ENCODE results near the gene MYO1H.
A peak's percentile ranks its signal among the peaks of the same experiment; 100 is the strongest.

MYO1H gene

DNA sequence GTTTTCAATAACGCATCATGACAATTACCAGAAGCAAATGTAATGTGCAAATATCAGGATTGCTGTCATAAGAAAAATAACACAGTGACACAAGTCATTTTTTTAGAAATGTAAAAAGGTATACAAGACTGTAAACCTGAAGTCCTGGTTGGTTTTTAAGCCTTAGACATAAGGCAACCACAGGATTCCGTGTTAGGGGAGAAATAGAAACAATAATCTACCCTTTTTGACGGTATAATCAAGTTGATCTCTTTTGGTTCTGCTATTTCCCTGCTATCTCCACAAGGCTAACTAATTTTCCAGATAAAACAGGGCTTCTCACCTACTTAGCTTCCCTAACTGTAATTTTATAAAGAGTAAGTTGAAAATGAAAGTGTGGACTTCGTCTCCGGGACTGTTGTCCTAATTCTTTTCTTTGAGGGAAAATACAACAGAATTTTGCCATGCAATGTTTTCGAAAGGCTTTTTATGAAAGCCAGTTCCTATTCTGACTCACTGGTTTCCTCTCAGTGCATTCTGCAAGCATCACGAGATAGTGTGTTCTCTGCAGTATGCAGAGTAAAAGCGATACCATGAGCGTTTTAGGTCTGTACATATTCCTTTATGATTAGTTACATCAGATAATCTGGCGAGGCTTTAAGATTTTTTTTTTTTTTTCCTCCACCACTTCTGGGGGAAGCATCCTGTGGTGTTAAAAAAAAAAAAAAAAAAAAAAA, 10.6 kb downstream of the MYO1H start:
- no peaks in the 10 kb centered on the region for H3K36me3 ChIP-seq
- H3K4me1 ChIP-seq, result 0 out of 20 replicates have a peak, but pooled peaks cover 0 to 5% (median 0%) of the 10 kb centered on the region in 10 experiments
- H3K9ac ChIP-seq, result 0 out of 22 replicates have a peak overlapping the region, but pooled peaks of 1 of the 11 experiments have one; percentile 4
- no peaks in the 10 kb centered on the region for H3K9me3 ChIP-seq (replicated peaks in 1 of 11)
- no peaks in the 10 kb centered on the region for H3K27me3 ChIP-seq
- H3K4me2 ChIP-seq, result peak overlapping the region in 5 of 11 experiments; percentile 7 to 49 (median 19); a peak in 7 of 22 replicates
- no peak for TF ChIP-seq Cebpa-rat (IDR thresholded peaks at IDR 0.05)
- H3K27ac ChIP-seq, result peak overlapping the region in 1 of 11 experiments; percentile 6; a peak in 1 of 22 replicates
- H3K4me3 ChIP-seq, result peak overlapping the region in 1 of 10 experiments; percentile 4; a peak in 2 of 20 replicates
- no peaks in the 10 kb centered on the region for H4K20me1 ChIP-seq

- Histone ChIP-seq H3K9ac (no peak overlapping the region), H3K27me3 (no peaks in the 10 kb centered on the region), H3K4me3 (no peak overlapping the region)
Measured at GRCh38 chr12:109359131-109359690, 11.5 kb downstream of the MYO1H start.

GRCh38 chr12:109369831-109370230, 22.1 kb downstream of the MYO1H start:
- Histone ChIP-seq H3K4me3 (no peak overlapping the region), H3K36me3 (no peaks in the 10 kb centered on the region), H3K4me1 (no peaks in the 10 kb centered on the region), H3K27me3 (no peaks in the 10 kb centered on the region), H3K27ac (no peak overlapping the region), H3K9ac (no peak overlapping the region), H3K9me3 (replicated peaks in 1 of 11) (no peaks in the 10 kb centered on the region), H4K20me1 (no peaks in the 10 kb centered on the region), H3K4me2 (no peak overlapping the region)
- no peak for TF ChIP-seq Cebpa-rat (IDR thresholded peaks at IDR 0.05)

More at GRCh38 chr12:109359131-109359690, 11.5 kb downstream of the MYO1H start:
- no peak for TF ChIP-seq Cebpa-rat (IDR thresholded peaks at IDR 0.05)
- H4K20me1 ChIP-seq, result no peaks in the 10 kb centered on the region
- no peaks in the 10 kb centered on the region for H3K9me3 ChIP-seq (replicated peaks in 1 of 11)
- H3K4me1 ChIP-seq, result 0 out of 20 replicates have a peak, but pooled peaks cover 0 to 5% (median 0%) of the 10 kb centered on the region in 10 experiments
- H3K36me3 ChIP-seq, result no peaks in the 10 kb centered on the region
- no peak overlapping the region for H3K27ac ChIP-seq
- H3K4me2 ChIP-seq, result peak overlapping the region in 2 of 11 experiments; percentile 35 to 49; a peak in 3 of 22 replicates

DNA sequence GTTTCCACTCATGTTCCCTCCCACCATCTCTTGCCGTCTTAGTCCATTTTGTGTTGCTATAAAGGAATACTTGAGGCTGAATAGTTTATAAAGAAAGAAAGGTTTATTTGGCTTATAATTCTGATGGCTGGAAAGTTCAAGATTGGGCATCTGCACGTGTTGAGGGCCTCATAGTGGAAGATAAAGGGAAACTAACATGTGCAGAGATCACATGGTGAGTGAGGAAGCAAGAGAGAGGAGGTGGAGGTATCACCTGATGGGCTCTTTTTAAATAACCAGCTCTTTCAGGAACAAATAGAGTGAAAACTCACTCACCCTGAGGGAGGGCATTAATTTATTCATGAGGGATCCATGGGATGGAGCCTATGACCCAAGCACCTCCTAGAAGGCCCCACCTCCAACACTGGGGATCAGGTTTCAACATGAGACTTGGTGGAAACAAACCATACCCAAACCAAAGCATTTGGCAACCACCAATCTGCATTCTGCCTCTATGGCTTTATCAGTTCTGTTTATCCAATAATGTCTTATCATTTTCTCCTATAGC, 29.5 kb downstream of the MYO1H start:
- Histone ChIP-seq H3K9ac (no peak overlapping the region), H4K20me1 (no peaks in the 10 kb centered on the region), H3K27me3 (no peaks in the 10 kb centered on the region), H3K36me3 (no peaks in the 10 kb centered on the region), H3K4me2 (no peak overlapping the region), H3K4me3 (no peak overlapping the region), H3K4me1 (no peaks in the 10 kb centered on the region), H3K9me3 (replicated peaks in 1 of 11) (no peaks in the 10 kb centered on the region), H3K27ac (no peak overlapping the region)
- TF ChIP-seq Cebpa-rat (IDR thresholded peaks at IDR 0.05), result no peak

DNA sequence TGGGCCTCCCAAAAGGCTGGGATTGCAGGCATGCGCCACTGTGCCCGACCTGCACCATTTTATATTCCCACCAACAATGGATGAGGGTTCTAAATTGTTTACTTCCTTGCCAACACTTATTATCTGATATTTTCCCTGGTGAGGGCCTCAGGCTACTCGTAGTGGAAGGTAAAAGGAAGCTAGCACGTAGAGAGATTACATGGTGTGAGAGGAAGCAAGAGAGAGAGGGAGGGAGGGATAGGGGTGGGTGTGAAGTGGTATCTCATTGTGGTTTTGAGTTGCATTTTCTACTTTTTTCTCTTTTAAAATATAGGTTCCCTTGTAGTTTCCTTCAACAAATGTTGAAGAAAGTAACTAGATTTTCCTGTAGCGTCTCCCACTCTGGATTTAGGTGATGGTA, 30.9 kb downstream of the MYO1H start:
- no peaks in the 10 kb centered on the region for H3K36me3 ChIP-seq

GRCh38 chr12:109382031-109382430, 34.3 kb downstream of the MYO1H start:
- no peaks in the 10 kb centered on the region for H3K27me3 ChIP-seq
- no peaks in the 10 kb centered on the region for H4K20me1 ChIP-seq
- no peaks in the 10 kb centered on the region for H3K9me3 ChIP-seq (replicated peaks in 1 of 11)
- H3K4me3 ChIP-seq, result no peak overlapping the region
- H3K9ac ChIP-seq, result no peak overlapping the region
- H3K4me2 ChIP-seq, result no peak overlapping the region
- no peaks in the 10 kb centered on the region for H3K36me3 ChIP-seq
- no peaks in the 10 kb centered on the region for H3K4me1 ChIP-seq
- no peak for TF ChIP-seq Cebpa-rat (IDR thresholded peaks at IDR 0.05)
- H3K27ac ChIP-seq, result no peak overlapping the region

More for the DNA sequence above, 30.9 kb downstream of the MYO1H start:
- Histone ChIP-seq H3K4me1 (no peaks in the 10 kb centered on the region), H3K4me2 (no peak overlapping the region), H3K27ac (no peak overlapping the region), H3K4me3 (no peak overlapping the region), H3K27me3 (no peaks in the 10 kb centered on the region), H3K9ac (no peak overlapping the region), H3K9me3 (replicated peaks in 1 of 11) (no peaks in the 10 kb centered on the region), H4K20me1 (no peaks in the 10 kb centered on the region)
- TF ChIP-seq Cebpa-rat (IDR thresholded peaks at IDR 0.05), result no peak

GRCh38 chr12:109383240-109383639, 35.5 kb downstream of the MYO1H start:
- Histone ChIP-seq H3K27me3 (no peaks in the 10 kb centered on the region), H4K20me1 (no peaks in the 10 kb centered on the region), H3K36me3 (no peaks in the 10 kb centered on the region), H3K4me2 (no peak overlapping the region), H3K9me3 (replicated peaks in 1 of 11) (no peaks in the 10 kb centered on the region), H3K27ac (no peak overlapping the region), H3K4me3 (no peak overlapping the region), H3K4me1 (no peaks in the 10 kb centered on the region), H3K9ac (no peak overlapping the region)
- no peak for TF ChIP-seq Cebpa-rat (IDR thresholded peaks at IDR 0.05)

- Histone ChIP-seq H3K36me3 (no peaks in the 10 kb centered on the region), H3K4me1 (no peaks in the 10 kb centered on the region), H3K9ac (0 out of 22 replicates have a peak overlapping the region, but pooled peaks of 1 of the 11 experiments have one; percentile 8), H3K4me2 (no peak overlapping the region), H3K27ac (peak overlapping the region in 1 of 11 experiments; percentile 25; a peak in 1 of 22 replicates), H3K9me3 (replicated peaks in 1 of 11) (no peaks in the 10 kb centered on the region), H3K27me3 (no peaks in the 10 kb centered on the region), H4K20me1 (no peaks in the 10 kb centered on the region), H3K4me3 (no peak overlapping the region)
- TF ChIP-seq Cebpa-rat (IDR thresholded peaks at IDR 0.05), result no peak
Measured at GRCh38 chr12:109385339-109386058, 37.8 kb downstream of the MYO1H start.

DNA sequence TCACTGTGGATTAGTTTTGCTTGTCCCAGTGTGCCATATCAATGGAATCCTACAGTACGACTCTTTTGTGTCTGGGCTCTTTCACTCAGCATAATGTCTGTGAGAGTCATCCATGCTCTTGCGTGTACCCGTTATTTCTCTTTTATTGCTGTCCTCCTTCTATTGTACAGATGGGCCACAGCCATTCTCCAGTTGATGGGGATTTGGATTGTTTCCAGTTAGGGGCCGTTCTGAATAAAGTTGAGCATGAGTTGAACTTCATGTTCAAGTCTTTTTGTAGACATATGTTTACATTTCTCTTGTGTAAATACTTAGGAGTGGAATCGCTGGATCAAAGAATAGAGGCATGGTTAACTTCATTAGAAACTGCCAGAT, 38.3 kb downstream of the MYO1H start:
- TF ChIP-seq Cebpa-rat (IDR thresholded peaks at IDR 0.05), result no peak
- no peak overlapping the region for H3K4me3 ChIP-seq
- H3K4me2 ChIP-seq, result no peak overlapping the region
- no peaks in the 10 kb centered on the region for H4K20me1 ChIP-seq
- no peak overlapping the region for H3K9ac ChIP-seq
- no peaks in the 10 kb centered on the region for H3K27me3 ChIP-seq
- no peak overlapping the region for H3K27ac ChIP-seq
- H3K4me1 ChIP-seq, result no peaks in the 10 kb centered on the region
- no peaks in the 10 kb centered on the region for H3K9me3 ChIP-seq (replicated peaks in 1 of 11)
- no peaks in the 10 kb centered on the region for H3K36me3 ChIP-seq
